DMS 273 treated with DMSO at 0.1 percent for 48 hours (cell line): Measurements from ENCODE around the gene CMKLR1.

Experiments used
- DNase-seq: peaks from one replicate; lab custom pipeline; 2025; lab: John Stamatoyannopoulos, UW

The CMKLR1 gene

DNA sequence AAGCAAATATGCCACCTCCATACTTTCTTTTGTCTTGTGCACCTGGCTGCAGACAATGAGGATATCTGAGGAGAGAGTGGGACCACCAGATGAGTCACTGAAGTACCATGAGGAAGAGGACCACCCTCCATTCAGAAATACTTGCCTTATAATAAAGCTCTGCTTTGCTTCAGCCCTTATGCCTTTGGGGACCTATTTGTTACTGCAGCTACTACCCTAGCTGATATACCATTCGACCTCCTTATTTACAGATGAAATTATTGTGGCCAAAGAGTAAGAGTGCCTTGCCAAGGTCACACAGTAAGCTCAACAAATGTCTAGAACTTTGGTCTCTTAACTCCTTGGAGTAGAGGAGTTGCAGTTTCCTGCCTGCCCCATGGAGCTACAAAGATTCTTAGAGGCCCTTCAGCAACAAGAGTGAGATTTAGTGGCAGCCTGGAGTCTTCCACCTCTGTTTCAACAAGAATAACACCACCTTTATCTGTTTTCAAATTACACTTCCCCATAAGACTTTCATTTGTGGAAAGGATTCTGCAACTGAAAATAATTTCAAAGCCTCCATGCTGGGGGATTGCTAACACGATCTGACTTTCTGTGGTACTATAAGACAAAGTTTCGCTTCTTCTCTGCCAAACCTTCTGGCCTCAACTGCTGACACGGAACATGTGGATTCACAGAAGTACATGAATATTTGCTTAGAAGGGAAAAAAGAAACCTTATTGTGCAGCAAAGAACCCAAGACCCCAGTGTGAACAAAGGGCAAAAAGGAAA is 3.6 kb downstream of the CMKLR1 start:
- no peak for DNase-seq

DNA sequence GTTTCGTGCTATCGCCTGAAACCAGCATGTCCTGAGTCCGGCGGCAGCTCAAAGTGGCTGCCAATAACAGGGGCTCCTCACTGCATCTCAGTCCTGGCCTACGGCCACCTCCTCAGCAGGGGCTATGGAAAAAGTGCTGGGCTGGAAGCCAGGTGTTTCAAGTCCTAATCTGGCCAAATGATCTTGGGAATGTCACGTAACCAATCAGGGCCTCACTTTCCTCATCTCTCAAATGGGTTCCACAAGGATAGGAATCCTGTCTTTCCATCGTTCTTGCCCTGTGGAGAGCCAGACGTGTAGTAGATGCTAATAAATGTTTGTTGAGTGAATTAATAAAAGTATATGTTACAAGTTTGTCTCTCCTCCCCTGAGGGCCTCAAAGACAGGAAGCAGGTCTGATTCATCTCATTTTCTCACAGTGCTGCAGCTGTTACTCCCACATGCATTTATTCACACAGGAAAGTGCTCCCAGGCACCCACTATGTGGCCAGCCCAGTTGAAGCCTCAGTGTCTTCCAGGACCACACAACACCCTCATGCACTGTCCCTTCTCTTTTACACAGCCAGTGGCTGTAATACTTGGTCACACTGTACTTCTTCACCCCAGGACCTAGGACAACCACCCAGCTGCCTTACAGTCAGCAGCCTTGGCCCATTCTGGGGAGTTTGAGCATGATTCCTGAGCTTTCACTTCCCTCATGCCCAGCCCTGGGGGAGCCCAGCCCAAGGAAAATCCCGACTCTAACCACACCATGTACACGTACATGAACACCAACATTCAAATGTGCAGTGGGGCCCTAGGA is 5.0 kb downstream of the CMKLR1 start:
- DNase-seq: no peak

DNA sequence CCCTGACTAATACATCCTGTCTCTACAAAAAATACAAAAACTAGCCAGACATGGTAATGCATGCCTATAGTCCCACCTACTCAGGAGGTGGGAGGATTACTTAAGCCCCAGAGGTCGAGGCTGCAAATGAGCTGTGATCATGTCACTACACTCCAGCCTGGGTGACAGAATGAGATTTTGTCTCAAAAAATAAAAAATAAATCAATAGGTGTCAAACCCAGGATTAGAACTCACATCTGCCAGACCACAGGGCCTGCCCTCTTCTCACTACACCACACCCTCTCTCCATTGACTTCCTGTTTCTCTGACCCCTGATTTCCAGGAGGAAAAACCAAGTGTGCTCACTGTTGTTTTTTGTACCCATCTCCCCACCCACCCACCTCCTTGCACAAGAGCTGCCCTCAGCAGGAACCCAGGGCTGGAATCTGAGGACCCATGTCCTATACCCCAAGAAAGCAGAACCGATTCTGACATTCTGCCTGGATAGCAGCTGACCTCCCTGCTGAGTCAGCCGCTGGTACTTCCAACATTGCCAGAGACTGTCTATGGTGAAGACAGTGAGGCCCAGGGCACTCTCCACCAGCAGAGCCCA is 6.2 kb downstream of the CMKLR1 start:
- no peak for DNase-seq

DNA sequence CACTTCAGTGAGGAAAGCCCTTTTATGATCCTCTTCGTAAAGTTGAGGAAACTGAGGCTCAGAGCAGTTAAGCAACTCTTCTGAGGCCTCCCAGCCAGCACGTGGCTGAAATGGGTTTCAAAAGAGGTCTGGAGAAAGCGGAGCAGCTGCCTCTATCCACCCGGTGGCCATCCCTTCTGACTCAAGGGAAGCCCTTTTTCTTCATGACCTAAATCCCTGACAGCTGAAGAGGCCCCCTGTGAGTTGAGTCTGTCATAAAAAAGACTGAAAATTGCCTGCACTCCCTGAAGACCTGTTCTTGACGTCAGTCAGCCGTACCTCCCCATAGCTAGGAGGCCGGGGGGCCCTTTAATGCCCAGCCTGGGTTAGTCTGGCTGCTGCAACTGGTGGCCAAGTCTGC is 10.7 kb downstream of the CMKLR1 start:
- DNase-seq: no peak

DNA sequence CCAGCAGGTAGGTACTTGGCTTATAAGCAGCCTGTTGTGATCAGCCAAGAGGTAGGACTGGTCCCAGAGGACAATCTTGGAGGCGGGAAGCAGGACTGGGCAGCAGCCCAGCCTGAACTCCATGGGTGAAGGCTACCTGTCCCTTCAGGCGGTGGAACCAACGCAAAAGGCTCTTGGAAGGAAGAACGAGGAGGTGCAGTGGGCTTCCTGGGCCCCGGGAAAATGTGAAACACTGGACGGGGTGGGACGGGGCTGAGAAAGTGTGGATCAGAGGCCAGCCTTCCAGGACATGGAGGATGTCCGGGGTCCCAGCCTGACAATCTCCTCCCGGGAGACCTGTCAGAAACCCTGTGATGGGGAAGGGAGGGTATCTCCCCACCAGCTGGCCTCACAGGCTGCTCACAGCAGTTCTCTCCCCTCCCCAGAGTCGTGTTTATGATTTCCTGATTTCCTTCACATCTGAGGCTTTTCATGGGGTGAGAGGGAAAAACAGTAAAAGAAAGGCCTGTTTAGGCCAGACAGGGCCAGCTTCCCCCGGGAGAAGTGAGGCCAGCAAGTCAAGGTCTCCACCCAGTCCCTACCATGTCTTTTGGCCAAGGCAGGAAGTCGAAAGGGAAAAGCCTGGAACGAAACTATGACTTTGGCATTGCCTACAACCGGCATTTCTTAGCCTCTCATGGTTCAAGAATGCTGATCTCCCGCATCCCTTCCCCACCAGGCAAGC is 11.3 kb downstream of the CMKLR1 start:
- DNase-seq: no peak

DNA sequence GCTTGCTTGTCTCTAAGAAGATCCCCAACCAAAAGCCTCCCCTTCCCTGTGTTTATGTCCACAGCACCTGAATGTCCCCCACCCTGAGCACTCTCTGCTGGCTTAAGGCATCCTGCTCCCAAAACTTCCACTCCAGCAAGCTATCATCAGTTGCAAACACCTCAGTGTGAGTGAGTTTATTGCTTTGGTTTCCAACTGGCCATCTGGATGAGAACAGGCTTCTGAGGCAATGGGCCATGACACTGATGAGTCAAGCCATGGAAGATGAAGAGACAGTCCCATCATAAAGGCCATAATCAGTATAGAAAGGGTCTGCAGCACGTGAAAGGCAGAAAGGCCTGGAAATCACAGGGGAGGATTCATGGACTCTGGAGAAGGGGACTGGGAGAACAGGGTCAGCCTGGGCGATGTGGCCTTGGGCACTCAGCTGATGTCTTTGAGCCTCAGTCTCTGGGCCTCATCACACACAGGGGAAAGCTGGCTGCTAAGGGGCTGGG is 12.8 kb downstream of the CMKLR1 start:
- DNase-seq: no peak

DNA sequence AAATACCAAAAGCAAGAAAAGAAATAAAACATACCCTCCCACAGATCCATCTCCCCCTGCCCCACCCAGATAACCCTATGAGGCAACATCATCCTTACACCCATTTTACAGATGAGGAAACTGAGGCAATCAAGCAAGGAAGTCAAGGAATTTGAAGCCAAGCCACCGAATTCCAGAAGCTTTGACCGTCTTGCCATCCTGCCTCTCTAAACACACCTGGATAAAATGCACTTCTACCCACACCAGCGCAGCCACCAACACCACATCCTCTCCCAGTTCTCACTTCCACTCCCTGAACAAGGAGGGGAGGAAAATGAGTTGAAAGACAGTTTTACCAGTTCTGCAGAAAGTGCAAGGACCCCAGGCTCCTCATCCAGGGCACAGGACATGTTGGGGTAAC is 13.6 kb downstream of the CMKLR1 start:
- DNase-seq: no peak

DNA sequence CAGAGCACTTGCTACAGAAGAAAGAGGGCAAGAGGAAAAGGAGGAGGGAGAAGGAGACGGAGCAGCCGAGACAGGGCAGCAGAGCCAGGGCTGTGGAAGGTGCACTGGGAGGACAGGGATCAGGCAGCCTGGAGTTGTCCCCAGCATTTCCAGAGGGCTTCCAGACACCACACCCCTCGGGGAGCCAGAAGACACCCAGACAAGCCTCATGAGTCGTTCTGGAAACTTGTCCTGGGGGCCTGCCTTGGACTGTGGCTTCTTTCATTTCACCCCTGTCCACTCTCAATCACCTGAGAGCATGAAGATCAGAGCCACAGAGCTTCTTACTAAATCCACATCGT is 14.1 kb downstream of the CMKLR1 start:
- DNase-seq: no peak

DNA sequence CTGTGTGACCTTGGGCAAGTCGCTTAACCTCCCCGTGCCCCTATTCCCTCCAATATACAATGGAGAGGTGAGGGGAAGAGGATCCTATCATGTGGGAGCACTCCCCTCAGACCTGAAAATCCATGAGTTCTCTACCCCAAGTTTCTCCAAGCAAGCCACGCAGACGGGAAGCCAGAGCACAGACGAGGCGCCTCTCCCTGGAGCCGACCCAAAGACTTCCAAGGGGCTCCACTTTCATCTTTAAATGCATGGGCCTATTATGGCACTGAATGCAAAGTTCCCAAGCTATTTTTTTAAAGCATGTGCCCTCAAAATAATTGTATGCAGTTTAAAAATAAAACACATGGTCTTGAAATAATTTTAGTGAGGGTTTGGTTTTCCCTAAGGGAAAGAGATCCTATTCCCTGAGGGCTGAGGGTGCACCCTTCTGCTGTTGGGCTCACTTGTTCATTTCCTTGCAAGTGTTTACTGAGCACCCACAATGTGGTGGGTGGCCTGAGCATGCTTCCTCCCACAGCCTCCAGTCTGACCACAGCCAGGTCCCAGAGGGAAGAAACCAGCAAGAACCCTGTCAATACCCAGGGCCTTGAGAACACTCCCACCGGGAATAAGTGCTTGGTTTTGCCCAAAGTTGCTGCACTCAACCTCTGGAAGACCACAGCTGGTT is 14.6 kb downstream of the CMKLR1 start:
- no peak for DNase-seq

DNA sequence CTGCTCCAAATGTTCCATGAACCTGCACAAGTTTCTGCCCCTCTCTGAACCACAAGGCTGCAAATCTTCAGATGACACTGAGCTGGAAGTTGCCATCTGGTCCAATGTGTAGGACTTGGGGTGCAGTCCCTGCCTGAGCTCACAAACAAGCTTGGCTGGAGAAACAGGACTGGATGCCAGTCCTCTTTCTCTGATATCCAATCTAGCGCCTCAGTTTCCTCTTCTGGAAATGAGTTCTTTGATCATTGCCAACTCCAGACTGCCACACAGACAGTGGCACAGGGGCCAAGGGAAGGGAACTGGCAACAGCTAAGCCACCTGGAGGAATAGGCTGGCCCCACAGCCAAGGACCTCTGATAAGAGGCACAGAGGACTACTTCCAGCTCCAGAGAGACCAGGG is 15.5 kb downstream of the CMKLR1 start:
- DNase-seq: no peak

DNA sequence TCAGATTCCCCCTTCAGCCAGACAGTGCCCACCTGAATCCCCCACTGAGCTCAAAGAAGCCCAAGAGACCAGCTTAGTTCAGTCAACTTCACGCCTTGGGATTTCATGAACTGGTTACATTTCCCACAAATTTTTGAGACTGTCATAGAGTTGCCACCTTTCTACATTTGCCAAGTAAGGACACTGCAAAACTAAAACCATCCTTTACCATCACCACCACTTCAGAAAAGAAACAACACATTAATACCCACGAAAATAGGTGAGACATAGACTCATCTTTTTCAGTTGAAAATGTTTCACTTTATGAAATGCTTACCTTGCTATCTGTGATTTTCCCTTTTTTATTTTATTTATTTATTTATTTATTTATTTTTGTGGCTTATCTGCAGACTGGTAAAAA is 16.1 kb downstream of the CMKLR1 start:
- DNase-seq: no peak

DNA sequence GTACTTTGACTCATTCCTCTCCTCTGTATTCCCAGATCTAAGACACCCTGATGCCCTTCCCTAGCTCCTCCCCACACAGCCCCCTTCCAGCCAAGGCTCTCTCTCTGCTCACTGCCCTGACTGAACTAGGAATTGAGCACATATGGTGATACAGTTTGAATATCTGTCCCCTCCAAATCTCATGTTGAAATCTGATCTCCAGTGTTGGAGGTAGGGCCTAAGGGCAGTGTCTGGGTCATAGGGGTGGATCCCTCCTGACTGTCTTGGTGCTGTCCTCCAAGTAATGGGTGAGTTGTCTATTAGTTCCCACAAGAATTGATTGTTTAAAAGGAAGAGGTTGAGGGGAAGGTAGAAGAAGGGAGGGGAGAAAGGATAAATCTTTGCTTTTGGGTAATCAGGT is 17.4 kb downstream of the CMKLR1 start:
- DNase-seq: no peak

DNA sequence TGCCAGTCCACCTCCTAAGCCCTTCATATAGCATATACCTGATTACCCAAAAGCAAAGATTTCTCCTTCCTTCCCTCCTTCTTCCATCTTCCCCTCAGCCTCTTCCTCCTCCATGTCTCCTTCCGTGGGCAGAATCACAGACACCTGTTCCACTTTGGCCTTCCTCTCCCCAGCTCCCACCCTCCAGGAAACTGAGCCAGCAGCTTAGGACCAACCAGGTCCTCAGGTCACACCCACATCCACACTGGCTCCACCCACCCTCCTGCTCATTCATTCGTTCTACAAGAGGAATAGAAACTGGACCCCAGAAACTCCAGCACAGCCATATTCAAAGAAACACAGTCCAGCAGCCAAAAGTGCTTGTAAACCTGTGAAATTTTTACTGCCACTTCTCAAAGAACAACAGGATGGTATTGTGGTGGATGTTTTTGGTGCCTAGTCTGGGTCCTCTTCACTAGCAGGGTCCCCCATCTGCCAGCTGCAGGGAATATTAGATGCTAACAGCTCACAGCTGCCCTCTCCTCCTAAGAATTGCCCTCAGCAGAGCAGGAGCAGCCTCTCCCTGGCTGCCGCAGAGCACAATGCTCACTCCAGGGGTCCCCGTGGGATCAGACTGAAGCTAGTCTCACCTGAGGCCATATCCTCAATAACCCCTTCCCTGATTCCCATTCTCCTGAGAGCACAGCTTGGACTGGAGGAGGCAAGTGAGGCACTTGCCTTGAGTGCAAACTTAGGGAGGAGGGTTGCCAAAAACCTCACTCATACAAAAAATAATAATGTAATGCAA is 18.4 kb downstream of the CMKLR1 start:
- DNase-seq: no peak

DNA sequence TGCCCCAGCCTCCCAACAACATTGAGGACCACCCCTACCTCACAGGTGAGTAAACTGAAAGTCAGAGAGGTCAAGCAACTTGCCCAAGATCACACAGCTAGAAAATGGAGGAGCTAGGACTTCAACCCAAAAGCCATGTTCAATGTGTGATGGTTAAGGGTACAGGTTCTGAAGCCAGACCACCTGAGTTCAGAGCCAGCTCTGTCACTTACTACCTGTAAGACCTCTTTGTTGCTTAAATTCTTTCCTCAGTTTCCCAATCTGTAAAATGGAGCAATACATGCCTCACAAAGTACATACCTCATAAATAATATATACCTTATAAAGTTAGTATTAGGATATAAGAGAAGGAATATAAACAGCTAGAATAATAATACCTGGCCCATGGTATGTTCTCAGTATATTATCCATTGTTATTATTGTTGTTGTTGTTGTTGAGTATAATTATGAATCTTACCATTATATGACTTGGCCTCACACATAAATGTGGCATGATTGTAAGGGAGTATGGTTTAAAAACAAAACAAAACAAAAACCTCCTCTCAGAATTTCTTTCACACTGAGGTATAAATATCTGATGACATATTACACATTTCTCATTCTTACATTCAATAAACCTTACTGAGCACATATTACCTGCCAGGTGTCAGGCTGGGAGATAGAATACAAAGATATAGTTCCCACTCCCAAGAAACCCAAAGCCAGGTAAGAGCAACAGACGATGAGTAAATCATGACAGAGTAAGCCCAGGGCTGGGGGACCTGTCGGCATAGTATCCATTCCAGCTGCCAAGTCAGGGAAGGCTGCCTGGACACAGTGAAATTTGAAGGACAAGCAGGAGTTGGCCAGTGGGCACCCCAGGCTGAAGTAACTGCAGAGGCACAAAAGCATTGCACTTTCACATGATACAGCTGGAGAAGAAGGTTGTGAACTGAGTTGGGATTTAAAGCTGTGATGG is 19.6 kb downstream of the CMKLR1 start:
- DNase-seq: no peak

DNA sequence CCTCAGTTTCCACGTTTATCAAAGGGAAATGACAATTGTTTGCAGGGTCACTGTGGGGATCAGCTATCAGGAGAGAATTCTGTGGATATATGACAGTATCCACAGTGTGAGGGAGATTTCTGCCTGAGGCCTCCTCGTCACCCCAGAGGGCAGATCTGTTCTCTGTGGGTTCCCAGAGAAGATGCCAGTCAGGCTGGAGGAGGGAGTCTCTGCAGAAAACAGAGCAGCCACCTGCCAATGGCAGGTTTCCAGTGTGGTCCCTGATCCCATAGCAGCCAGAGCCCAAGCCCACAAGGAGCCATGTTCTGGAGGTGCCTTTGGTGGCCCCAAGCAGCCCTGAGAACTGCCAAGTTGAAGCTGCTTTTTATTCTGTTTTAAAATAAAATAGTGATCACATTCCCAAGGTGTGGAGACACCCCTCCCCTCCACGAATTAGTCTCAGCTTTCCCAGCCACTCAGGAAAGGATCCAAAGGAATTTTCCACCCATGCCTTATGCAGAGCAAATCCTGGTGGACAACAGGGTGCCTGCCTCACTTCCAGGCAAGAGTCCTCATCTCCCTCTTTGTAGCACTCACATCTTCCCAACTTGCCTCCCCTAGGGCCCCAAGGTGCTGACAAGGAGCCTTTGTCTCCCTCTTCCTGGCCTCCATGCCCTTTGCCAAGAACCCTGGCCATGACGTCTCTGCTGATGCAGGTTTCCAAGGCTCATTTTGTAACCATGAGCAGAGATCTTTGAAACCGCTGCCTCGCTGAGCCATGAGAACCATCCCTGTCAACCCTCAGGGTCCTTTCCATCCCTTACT is 20.4 kb downstream of the CMKLR1 start:
- no peak for DNase-seq

DNA sequence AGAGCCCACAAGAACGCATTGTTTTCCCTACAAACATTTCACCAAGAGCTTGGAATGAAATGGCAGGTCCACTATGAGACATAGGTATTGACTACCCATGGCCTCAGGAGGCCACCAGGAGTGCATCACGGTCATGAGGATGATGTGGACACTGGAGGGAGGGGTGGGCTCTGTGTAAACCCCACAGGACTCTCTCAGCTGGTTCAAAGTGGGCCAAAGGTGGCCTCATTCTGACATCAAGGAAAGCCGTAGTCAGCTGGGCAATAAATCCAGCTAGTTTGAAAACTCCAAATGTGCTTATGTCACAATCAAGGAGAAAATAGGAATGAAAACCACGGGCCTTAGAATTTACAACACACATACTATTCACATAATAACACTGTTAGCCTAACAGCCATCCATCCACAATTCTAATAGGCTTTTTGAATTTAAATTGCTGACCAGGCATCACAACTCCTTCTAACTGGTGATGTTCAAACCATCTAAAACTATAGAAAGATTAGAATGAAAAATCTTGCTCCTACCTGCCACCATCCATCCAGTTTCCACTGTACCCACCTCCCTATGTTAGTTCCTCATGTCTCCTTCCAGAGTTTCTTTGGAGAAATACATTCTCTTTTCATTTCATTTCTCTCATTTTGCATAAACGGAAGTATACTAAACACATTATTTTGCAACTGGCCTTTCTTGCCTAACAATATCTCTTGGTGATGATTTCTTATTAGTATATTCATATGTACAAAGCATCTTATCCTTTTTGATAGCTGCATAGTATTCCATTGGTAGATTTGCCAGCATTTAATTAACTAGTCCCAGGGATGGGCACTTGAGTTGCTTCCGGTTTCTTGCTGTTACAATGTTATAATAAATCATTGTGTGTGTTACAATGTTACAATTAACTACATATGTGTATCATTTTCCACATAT is 21.5 kb downstream of the CMKLR1 start:
- no peak for DNase-seq

DNA sequence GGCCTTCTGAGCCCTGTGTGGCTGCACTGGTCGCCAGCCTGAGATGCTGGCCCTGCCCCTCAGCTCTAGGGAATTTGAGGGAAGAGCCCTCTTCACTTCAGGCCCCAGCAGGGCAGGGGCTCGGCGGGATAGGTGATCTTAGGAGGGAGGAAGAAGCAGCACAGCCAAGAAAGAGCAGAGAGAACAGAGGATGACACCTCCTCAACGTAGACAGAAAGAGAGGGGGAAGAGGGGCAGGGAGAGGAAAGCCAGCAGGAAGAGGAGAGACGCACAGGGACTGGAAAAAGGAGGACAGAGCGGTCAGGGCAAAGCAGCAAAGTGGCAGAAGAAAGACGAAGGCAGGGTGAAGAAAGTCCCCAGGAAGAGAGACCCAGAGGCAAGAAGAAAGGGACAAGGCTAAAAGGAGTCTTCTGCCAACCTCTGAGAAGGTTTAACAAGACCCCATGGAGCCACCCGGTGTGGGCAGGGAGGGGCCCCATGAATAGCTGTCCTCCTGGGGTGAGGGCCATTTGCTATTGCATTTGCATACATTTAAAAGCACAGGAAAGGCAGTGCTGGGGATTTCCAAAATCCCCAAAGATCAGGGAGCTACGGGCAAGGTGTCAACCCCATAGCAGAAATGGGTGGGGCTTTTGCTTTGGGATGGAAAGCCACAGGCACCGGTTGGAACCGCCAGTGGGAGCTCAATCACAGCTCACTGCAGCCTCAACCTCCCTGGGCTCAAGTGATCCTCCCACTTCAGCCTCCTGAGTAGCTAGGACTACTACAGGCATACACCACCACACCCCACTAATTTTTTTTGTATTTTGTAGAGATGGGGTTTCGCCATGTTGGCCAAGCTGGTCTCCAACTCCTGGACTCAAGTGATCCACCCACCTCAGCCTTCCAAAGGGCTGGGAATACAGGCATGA is 22.7 kb downstream of the CMKLR1 start:
- no peak for DNase-seq
